ENCODE measurements around the gene UST. TPM values are rescaled to one million over a fixed set of nuclear protein-coding genes. Genes with fewer than 3 reads are reported as not detected.

UST gene
- total and polyA plus RNA-seq, 2 of the 8 experiments (the other 6 are each of a cell fraction or from before 2014, with no cell fraction given): 13.5 to 34.5 TPM

DNA sequence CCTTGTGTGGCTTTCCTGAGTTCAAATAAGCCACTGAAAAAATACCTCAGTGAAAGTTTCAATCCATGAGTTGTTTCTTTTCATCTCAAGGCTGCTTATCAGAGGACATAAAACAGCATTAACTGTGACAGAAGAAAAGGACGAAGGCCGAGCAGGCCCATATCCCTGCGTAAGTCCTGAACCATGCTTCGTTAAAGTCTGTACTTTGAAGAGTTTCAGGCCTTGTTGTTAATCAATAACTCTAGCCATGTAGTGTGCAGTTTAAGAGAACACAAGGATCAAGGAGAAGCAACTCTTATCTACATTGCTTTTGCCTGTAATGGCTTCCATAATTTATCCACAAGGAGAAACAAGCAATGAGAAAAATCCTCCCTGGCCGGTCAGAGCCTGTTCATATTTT is 165.4 kb downstream of the UST start:
- H2BK5ac ChIP-seq (ENCODE audit: low read depth, low read length): no peak overlapping the region
- no peak overlapping the region for H3K23ac ChIP-seq (ENCODE audit: insufficient read length)
- H2BK12ac ChIP-seq (ENCODE audit: low read depth, low read length): no peak overlapping the region
- H3K4me3 ChIP-seq (ENCODE audit: extremely low read depth in 1 of 4, insufficient read depth in 2 of 4, low read depth in 3 of 4, low read length in 4 of 4): no peak overlapping the region
- H3K4me1 ChIP-seq (replicated peaks in 1 of 4; ENCODE audit: control insufficient read depth in 3 of 4, insufficient read depth in 4 of 4, low read length in 3 of 4): peaks cover 0 to 11% (median 3%) of the 10 kb centered on the region in 4 experiments; a peak in 2 of 7 replicates
- FAIRE-seq: no peak
- H3K14ac ChIP-seq (ENCODE audit: insufficient read length): no peak overlapping the region
- no peak overlapping the region for H3K4ac ChIP-seq (replicated peaks; ENCODE audit: insufficient read length, low read depth, low read length)
- no peaks in the 10 kb centered on the region for H3K9me3 ChIP-seq (ENCODE audit: insufficient read depth in 2 of 2, low read depth in 1 of 2, low read length in 1 of 2)
- H3K56ac ChIP-seq (replicated peaks; ENCODE audit: insufficient read length, low read depth, low read length): no peak overlapping the region
- no peak overlapping the region for H3K4me2 ChIP-seq (ENCODE audit: insufficient read depth in 1 of 2, low read depth in 2 of 2, low read length in 2 of 2)
- no peak overlapping the region for H2BK15ac ChIP-seq (ENCODE audit: low read length)
- 83% methylated on average over 5 of the region's 5 CpGs; no CpG with 5 or more reads in 1 of the 2 experiments for WGBS, 2 experiments (ENCODE audit: extremely low coverage in 1 of 2, insufficient coverage in 1 of 2, insufficient read length in 1 of 2, insufficient replicate concordance in 2 of 2, low coverage in 1 of 2, low lambda C conversion rate in 2 of 2, missing lambda C conversion rate in 1 of 2)
- H2AK5ac ChIP-seq (ENCODE audit: low read depth, low read length): no peak overlapping the region
- H3K79me1 ChIP-seq (ENCODE audit: low read depth, low read length): no peaks in the 10 kb centered on the region; the same call in 1 of the 2 replicates
- no peak overlapping the region for H4K91ac ChIP-seq (replicated peaks; ENCODE audit: insufficient read length, low read length)
- peaks cover 0 to 2% of the 10 kb centered on the region in 2 experiments for H4K20me1 ChIP-seq (replicated peaks in 1 of 2; ENCODE audit: control insufficient read depth in 1 of 2, insufficient read depth in 2 of 2, low read length in 2 of 2)
- no peak overlapping the region for H3K9ac ChIP-seq (replicated peaks in 1 of 4; ENCODE audit: extremely low read depth in 1 of 4, low read depth in 3 of 4, low read length in 3 of 4)
- H3K18ac ChIP-seq (ENCODE audit: extremely low read depth, low read length): no peak overlapping the region
- no peak overlapping the region for H2BK120ac ChIP-seq (replicated peaks; ENCODE audit: low read depth, low read length)
- no peak overlapping the region for H4K8ac ChIP-seq (ENCODE audit: extremely low read depth, insufficient read depth, low read length)
- H2BK20ac ChIP-seq (ENCODE audit: low read length): no peak overlapping the region
- no peak for DNase-seq (ENCODE audit: low read depth in 1 of 2, low spot score in 2 of 2)
- no peak overlapping the region for H2AFZ ChIP-seq (ENCODE audit: low read length)
- H3K27me3 ChIP-seq (replicated peaks in 1 of 4; ENCODE audit: control insufficient read depth in 3 of 4, extremely low read depth in 1 of 4, insufficient read depth in 3 of 4, low read length in 3 of 4): no peaks in the 10 kb centered on the region
- no peak overlapping the region for H3K27ac ChIP-seq (ENCODE audit: low read depth, low read length)
- ChIA-PET CTCF (ENCODE audit: partially characterized antibody) (interaction anchor here (1.5 kb wide), 1 partner anchor 153 kb away, joined by 4 read pairs; no protein-coding TSS in a partner anchor), POLR2A (ENCODE audit: partially characterized antibody) (interaction anchor here (1.9 kb wide), 1 partner anchor 14 kb away, joined by 5 read pairs; no protein-coding TSS in a partner anchor)
- no peak overlapping the region for H4K5ac ChIP-seq (ENCODE audit: insufficient read length, low read depth, low read length)
- no peaks in the 10 kb centered on the region; a peak in 1 of 8 replicates for H3K36me3 ChIP-seq (ENCODE audit: control insufficient read depth in 2 of 4, insufficient read depth in 4 of 4, low read length in 3 of 4)
- no peaks in the 10 kb centered on the region for H3K23me2 ChIP-seq (ENCODE audit: low read depth, low read length)
- H3K79me2 ChIP-seq (ENCODE audit: control insufficient read depth in 1 of 2, insufficient read depth in 2 of 2, low read length in 2 of 2): peaks cover 0 to 26% of the 10 kb centered on the region in 2 experiments; a peak in 2 of 4 replicates
- TF ChIP-seq GABPA (IDR thresholded peaks at IDR 0.05; ENCODE audit: borderline replicate concordance, insufficient read depth, low read length) (no peak), SIN3A (conservative IDR thresholded peaks at IDR 0.05 in 1 of 2, IDR thresholded peaks at IDR 0.05 in 1 of 2; ENCODE audit: low read depth in 1 of 2, low read length in 2 of 2) (no peak), KDM1A (IDR thresholded peaks at IDR 0.05; ENCODE audit: borderline replicate concordance, low read length) (no peak), JUND (IDR thresholded peaks at IDR 0.05; ENCODE audit: low read length) (no peak), CREB1 (IDR thresholded peaks at IDR 0.05) (no peak), EGR1 (IDR thresholded peaks at IDR 0.05; ENCODE audit: borderline replicate concordance, low read depth, low read length) (no peak), ZNF274 (IDR thresholded peaks at IDR 0.05; ENCODE audit: borderline replicate concordance, extremely low read depth, low read length) (no peak), FOSL1 (IDR thresholded peaks at IDR 0.05; ENCODE audit: insufficient read depth, low read depth, low read length) (no peak), CHD2 (IDR thresholded peaks at IDR 0.05; ENCODE audit: low read length) (no peak), TAF7 (optimal IDR thresholded peaks at IDR 0.05; ENCODE audit: borderline replicate concordance, low read depth, low read length) (no peak), TBP (IDR thresholded peaks at IDR 0.05; ENCODE audit: low read depth, low read length) (no peak), SIX5 (IDR thresholded peaks at IDR 0.05; ENCODE audit: low read depth, low read length) (no peak), CTBP2 (IDR thresholded peaks at IDR 0.05; ENCODE audit: borderline replicate concordance, insufficient read depth, insufficient read length, low read length) (no peak)
- TF ChIP-seq, protein P1, sequence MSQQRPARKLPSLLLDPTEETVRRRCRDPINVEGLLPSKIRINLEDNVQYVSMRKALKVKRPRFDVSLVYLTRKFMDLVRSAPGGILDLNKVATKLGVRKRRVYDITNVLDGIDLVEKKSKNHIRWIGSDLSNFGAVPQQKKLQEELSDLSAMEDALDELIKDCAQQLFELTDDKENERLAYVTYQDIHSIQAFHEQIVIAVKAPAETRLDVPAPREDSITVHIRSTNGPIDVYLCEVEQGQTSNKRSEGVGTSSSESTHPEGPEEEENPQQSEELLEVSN (IDR thresholded peaks at IDR 0.05): no peak

Measured in H1 (cell line).